COLO829 (cell line): ENCODE measurements around the gene TCIRG1.
"Not testable (repeated sequence)": the region's sequence is repeated elsewhere in the genome, so short reads cannot be mapped to it uniquely, and the experiment has no call there.

Experiments used
- DNase-seq: peaks from one replicate; pipeline ENCODE4 v3.0.0; 2012; ENCODE audit warnings: low spot score

The TCIRG1 gene

GRCh38 chr11:68038718-68039525 lies at the start of gene TCIRG1:
TCIRG1 (plus strand) TSS chr11:68039025; CDS start chr11:68041272, 2,247 bp downstream.
- peak; percentile 91 for DNase-seq

GRCh38 chr11:67990546-67991346 lies 48.1 kb upstream of the TCIRG1 start:
- not testable (repeated sequence) for DNase-seq

GRCh38 chr11:67991347-67992121 lies 47.3 kb upstream of the TCIRG1 start:
- DNase-seq: not testable (repeated sequence)

GRCh38 chr11:67993821-67994220 lies 45.0 kb upstream of the TCIRG1 start:
- DNase-seq: not testable (repeated sequence)

GRCh38 chr11:67994387-67994786 lies 44.4 kb upstream of the TCIRG1 start:
- DNase-seq: not testable (repeated sequence)

GRCh38 chr11:67995129-67995528 lies 43.7 kb upstream of the TCIRG1 start:
- not testable (repeated sequence) for DNase-seq

- DNase-seq: not testable (repeated sequence)
Observed at GRCh38 chr11:67995579-67995978, 43.2 kb upstream of the TCIRG1 start.

- no peak for DNase-seq
Observed at GRCh38 chr11:67996051-67996450, 42.8 kb upstream of the TCIRG1 start.

GRCh38 chr11:67996622-67997474 lies 42.0 kb upstream of the TCIRG1 start:
- peak; percentile 84 for DNase-seq

- no peak for DNase-seq
Observed at GRCh38 chr11:67997475-67997921, 41.3 kb upstream of the TCIRG1 start.

- DNase-seq: no peak
Observed at GRCh38 chr11:67998150-67999045, 40.4 kb upstream of the TCIRG1 start.

GRCh38 chr11:67999201-67999629 lies 39.6 kb upstream of the TCIRG1 start:
- no peak for DNase-seq

- DNase-seq: no peak
Observed at GRCh38 chr11:67999704-68000103, 39.1 kb upstream of the TCIRG1 start.

- no peak for DNase-seq
Observed at GRCh38 chr11:68002575-68002937, 36.3 kb upstream of the TCIRG1 start.

GRCh38 chr11:68002938-68003845 lies 35.6 kb upstream of the TCIRG1 start:
- no peak for DNase-seq

GRCh38 chr11:68003846-68004550 lies 34.8 kb upstream of the TCIRG1 start, which contains the start of gene UNC93B1:
UNC93B1 (minus strand) TSS chr11:68004097; CDS start chr11:68004043, 54 bp downstream.
- peak; percentile 63 for DNase-seq

- no peak for DNase-seq
Observed at GRCh38 chr11:68004551-68005335, 34.1 kb upstream of the TCIRG1 start.
